ENCODE results near the gene PMS2.
"Not testable (repeated sequence)": the region's sequence is repeated elsewhere in the genome, so short reads cannot be mapped to it uniquely, and the experiment has no call there.

The PMS2 gene, protein sequence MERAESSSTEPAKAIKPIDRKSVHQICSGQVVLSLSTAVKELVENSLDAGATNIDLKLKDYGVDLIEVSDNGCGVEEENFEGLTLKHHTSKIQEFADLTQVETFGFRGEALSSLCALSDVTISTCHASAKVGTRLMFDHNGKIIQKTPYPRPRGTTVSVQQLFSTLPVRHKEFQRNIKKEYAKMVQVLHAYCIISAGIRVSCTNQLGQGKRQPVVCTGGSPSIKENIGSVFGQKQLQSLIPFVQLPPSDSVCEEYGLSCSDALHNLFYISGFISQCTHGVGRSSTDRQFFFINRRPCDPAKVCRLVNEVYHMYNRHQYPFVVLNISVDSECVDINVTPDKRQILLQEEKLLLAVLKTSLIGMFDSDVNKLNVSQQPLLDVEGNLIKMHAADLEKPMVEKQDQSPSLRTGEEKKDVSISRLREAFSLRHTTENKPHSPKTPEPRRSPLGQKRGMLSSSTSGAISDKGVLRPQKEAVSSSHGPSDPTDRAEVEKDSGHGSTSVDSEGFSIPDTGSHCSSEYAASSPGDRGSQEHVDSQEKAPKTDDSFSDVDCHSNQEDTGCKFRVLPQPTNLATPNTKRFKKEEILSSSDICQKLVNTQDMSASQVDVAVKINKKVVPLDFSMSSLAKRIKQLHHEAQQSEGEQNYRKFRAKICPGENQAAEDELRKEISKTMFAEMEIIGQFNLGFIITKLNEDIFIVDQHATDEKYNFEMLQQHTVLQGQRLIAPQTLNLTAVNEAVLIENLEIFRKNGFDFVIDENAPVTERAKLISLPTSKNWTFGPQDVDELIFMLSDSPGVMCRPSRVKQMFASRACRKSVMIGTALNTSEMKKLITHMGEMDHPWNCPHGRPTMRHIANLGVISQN

DNA sequence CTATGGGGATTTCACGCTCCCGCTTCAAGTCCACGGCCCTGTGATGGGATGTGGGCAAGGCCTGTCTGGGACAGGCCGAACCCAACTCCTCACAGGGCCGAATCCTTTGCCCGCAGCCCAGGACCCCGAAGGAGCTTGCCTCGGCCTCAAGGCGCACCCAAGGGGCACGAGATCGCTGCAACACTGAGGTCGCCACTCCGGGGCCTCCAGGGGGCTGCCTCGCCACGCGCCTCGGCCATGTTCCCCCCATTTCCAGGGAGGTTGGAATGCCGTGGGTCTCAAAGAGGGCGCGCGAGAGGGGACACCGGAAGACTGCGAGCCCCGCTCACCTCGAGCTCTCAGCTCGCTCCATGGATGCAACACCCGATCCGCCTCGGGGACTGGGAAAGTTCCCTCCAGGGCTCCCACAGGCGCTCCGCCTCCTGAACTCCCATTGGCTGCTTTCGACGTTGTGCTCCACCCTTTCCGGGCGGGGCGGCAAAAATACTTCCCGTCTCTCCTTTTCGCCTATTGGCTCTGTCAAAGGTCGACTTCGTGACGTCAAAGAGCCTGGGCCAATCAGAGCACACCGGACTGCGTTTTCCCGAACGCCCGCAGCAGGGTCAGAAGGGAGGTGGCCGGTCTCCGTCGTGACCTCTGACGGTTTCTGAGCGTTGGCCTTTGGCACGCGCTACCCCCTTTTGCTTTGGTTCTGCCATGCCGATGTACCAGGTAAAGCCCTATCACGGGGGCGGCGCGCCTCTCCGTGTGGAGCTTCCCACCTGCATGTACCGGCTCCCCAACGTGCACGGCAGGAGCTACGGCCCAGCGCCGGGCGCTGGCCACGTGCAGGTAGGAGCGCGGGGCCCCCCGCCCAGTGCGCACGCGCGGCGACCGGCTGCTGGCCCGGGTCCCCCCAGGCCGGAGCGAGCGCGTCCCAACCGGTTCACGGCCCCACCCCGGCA is at the start of gene PMS2, which contains the start of gene AIMP2:
TSS of gene PMS2 (minus strand) at position 382 of the 944 bp plus-strand sequence. CDS start at position 352, 30 bp downstream.
TSS of gene AIMP2 (plus strand) at position 605 of the 944 bp plus-strand sequence. CDS start at position 697, 92 bp downstream.
- peak; percentile 98 for DNase-seq (ENCODE audit: low spot score)

DNA sequence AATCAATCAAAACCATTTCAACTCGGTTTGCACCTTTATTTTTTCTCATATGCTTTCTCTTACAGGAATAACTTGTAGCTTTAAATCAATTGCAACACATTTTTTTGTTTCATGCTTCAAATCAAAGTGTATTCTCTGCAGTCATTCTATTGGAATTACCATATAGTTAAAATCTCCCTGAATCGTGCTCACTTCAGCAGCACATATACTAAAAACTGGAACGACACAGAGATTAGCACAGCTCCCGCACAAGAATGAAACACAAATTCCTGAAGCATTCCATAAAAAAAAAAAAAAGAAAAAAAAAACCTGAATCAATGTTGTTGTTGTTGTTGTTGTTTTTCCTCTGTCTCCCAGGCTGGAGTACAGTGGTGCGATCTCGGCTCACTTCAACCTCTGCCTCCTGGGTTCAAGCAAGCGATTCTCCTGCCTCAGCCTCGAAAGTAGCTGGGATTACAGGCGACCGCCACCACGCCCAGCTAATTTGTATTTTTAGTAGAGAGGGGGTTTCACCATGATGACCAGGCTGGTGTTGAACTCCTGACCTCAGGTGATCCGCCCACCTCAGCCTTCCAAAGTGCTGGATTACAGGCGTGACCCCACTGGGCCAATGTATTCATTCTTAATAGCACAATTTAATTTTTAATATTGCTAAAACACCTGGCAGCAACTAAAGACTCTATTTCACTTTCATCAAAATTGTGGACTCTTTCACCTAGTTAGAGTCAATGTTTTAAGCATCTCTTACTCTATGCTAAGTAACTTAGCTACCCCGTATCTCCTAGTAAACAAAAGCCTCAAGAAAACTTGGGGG is 48.7 kb upstream of the PMS2 start:
- no peak for DNase-seq (ENCODE audit: low spot score)

DNA sequence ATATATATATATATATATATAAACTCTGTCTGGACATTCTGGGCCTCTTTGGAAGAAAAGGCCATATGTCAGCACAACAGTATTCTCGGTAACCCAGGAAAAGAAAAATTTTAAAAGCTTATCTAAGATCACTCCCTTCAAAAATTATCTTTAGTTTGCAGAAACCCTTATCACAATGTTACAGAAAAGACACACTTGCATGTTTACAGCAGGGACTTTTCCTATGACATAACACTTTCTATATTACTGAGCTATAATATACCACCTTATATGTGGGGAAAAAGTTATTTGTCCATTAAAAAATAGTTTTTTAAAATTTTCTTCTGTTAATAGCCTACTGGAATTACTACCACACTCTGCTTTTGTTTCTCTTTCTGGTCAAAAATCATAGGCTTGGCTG is 47.8 kb upstream of the PMS2 start:
- no peak for DNase-seq (ENCODE audit: low spot score)

GRCh38 chr7:6051185-6051584 is 42.3 kb upstream of the PMS2 start:
- DNase-seq (ENCODE audit: low spot score) = not testable (repeated sequence)

DNA sequence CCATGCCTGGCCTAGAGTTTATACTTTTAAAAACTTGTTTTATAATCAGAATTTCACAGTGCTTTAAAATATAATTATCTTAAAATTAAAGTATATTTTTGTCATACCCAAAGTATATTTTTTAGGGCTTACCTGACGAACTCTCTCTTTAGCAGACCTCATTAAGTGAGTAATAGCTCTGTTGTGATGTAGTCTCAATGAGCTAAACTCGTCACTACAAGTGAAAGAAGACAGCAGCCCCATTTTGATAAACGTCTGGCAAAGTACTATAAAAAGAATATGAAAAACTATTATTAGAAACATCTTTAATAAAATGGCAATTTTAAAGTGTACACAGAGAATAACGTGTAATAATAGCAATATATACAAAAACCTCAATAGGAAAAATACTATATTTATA is 40.9 kb upstream of the PMS2 start:
- no peak for DNase-seq (ENCODE audit: low spot score)

GRCh38 chr7:6035686-6036085 is 26.8 kb upstream of the PMS2 start:
- no peak for DNase-seq (ENCODE audit: low spot score)

GRCh38 chr7:6035165-6035564 is 26.3 kb upstream of the PMS2 start:
- DNase-seq (ENCODE audit: low spot score) = no peak

DNA sequence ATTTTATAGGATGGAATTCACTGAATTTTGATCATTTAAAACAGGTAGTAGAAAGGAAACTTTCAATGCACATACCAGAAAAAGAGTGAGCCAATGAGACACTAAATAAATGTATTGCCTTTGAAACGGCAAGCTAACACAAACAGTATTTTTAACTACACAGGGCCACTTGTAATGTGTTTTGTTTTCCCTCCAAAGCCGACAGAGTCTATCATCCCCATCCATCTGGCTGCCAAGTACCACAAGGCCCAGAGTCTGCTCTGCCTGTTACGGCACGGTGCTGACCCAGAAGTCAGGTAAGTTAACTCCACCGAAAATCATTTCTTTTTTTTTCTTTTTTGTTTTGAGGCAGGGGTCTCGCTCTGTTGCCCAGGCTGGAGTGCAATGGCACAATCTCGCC is 23.8 kb upstream of the PMS2 start:
- DNase-seq (ENCODE audit: low spot score) = no peak

DNA sequence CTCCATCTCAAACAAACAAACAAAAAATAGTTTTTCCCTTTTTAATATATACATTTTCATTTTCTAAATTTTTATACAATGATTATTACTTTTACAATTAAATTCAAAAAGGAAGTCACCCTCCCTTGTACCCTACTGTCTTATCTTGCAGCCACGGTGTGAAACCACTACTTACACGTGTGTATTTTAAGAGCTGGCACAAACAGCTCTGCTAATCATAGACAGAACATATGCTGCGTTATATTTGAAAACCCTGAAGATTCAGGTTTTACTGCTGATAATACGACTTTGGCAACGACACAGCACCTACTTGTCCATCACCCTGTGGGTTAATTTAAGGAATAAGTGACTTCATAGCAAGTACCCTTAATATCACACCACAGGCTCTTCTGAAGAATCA is 23.3 kb upstream of the PMS2 start:
- DNase-seq (ENCODE audit: low spot score) = no peak

- no peak for DNase-seq (ENCODE audit: low spot score)
These were observed 22.7 kb upstream of the PMS2 start for GRCh38 chr7:6031567-6031966.

DNA sequence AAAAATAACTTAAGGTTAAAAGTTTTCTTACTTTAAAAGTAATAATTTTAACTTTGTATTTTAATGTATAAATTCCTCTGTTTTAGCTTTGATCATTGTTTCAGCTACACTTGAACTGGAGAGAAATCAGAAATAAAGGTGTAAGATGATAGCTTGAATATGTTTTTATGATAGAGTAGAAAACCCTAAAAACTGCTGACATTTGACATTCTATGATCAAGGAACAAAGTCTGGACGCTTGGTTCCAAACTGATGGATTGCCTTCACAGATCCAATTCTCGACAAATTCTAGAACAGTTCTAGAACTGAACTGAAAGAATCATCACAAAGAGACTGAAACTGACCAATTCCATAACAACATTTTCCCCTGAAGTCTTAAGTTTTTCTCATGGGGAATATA is 22.1 kb upstream of the PMS2 start, which contains the start of gene ANKRD61:
TSS of gene ANKRD61 (plus strand) at position 389 of the 400 bp plus-strand sequence. CDS start at position 389, 0 bp downstream.
- DNase-seq (ENCODE audit: low spot score) = no peak

- DNase-seq (ENCODE audit: low spot score) = no peak
These were observed 19.7 kb upstream of the PMS2 start for GRCh38 chr7:6028563-6028962.

DNA sequence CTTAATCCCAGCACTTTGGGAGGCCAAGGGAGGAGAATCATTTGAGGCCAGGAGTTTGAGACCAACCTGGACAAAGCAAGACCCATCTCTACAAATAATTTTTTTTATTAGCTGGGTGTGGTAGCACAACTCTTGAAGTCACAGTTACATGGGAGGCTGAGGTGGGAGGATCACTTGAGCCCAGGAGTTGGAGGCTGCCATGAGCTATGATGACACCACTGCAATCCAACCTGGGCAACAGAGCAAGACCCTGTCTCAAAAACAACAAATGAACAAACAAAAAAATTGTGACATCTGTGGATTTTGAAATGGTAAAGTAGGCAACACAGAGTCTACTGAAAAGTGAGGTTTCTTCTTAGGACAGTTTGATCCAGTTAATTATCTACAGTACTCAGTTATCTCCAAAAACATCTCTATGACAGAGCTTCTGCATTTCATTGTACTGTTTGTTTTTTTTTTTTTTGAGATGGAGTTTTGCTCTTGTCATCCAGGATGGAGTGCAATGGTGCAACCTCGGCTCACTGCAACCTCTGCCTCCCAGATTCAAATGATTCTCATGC is 19.0 kb upstream of the PMS2 start:
- DNase-seq (ENCODE audit: low spot score) = no peak

DNA sequence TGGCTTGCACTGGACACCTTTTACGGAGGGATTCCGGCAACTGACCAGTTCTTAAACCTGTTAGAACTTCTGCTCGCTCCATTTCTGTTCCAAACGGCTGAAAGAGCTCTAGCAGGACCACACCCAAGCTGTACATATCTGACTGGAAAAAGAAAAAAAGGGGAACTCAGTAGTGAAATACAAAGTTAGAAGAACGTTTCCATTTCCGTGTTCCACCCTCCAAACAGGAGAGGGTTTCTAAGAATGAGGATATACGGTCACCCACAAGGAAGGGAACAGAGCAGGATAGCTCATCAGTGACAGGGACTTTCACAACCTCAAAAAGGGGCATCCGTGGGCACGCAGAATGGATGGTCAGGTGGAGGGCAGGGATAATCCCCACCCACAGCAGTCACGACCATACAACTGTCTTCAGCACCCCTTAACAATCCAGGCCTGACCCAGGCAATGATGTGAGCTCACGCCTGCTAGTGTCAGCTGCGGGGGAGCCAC is 18.0 kb upstream of the PMS2 start:
- no peak for DNase-seq (ENCODE audit: low spot score)

DNA sequence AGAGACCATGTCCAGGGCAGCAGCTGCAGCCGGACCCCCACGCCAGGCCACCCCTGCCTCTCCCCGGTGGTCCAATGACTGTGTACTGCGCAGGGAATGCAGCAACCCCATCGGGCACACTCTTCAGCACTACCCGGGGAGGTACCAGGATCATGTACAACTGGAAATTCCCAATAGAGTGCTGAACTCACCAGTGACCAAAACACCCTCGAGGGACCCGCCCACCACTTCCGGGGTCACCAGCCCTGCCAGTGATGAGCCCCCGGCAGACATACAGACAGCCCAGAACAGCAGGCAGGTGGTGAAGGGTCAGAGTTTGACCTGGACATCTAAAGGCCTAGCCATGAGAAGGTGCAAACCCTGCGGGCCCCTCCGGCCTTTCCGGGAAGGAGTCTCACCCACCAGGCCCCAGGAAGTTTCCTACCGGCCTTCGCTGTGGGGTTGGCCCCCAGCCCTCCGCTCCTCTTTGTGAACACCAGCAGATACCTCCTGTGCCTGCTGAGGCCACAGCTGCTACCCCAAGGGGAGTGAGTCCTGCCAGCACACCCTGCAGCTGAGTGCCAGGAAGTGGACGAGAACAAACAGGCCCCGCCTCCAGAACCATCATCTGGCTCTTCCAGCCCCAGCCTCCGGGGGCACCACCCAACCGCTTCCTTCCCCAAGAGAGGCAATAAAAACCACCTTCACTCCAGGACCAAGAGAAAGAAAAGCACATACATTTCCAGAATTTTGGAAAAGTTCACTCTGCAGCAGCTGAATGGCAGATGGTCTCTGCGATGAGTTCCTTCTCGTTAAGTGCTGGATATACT is 17.4 kb upstream of the PMS2 start:
- DNase-seq (ENCODE audit: low spot score) = peak; percentile 23

GRCh38 chr7:6023974-6024435 is 15.2 kb upstream of the PMS2 start:
- no peak for DNase-seq (ENCODE audit: low spot score)

DNA sequence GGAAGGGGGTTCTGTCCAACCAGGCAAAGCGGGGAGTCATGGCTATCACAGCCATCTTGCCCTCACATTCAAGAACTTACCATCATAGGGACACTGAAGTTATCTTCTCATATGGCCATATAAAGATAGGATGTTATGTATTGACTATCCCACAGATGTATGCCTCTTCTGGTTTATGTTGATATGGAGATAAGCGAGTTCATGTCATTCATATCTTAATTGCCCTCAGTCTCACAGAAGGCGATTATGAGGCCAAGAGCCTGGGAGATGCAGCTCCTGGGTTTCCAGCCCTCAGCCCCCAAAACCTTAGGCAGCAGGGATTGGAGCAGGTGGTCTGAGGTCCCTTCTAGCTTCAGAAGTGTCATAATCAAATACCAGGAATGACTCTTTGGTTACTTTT is 13.9 kb upstream of the PMS2 start:
- no peak for DNase-seq (ENCODE audit: low spot score)

DNA sequence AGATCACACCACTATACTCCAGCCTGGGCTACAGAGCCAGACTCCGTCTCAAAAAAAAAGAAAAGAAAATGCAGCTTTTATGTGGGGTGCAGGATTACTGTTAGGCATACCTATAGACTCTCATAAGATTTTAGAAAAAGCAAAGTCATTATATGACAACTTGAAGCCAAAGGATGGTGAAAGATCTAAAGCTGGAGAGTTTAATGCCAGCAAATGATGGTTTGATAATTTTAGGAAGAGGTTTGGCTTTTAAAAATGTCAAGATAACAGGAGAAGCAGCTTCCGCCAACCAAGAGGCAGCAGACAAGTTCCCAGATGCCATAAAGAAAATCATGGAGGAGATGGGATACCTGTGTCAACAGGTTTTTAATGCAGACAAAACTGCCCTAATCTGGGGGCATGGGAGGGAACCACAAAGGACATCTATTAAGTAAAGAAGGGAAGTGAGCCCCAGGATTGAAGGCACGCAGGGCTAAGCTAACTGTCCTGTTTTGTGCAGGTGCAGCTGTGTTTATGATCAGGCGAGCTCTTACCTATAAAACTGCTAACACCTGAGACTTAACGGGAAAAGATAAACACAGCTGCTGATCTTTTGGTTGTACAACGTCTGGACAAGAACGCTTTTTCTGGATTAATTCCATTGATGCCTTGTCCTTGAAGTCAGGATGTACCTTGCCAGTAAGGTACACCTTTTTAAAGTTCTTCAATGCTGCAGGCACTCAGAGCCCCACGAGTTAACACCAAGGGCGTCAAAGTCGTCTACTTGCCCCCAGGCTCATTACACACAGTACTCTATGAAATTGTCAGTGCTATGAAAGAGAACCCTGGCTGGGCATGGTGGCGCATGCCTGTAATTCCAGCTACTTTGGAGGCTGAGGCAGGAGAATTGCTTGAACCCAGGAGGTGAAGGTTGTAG is 11.8 kb upstream of the PMS2 start:
- DNase-seq (ENCODE audit: low spot score) = no peak

All from globus pallidus (tissue), 1 donor.